ENCODE measurements around the gene VWA8. TPM values are rescaled to one million over a fixed set of nuclear protein-coding genes. Genes with fewer than 3 reads are reported as not detected.

VWA8 gene
- polyA plus RNA-seq, 1 of the 3 experiments (the other 2 are of a cell fraction) = 5.5 TPM

- ChIA-PET CTCF (no interaction called here), POLR2A (no interaction called here)
- Histone ChIP-seq H3K9me2 (no peaks in the 10 kb centered on the region), H3K36me3 (replicated peaks in 1 of 2; ENCODE audit: control insufficient read depth in 1 of 2, insufficient read depth in 2 of 2, low read length in 1 of 2) (peaks cover 3 to 11% of the 10 kb centered on the region in 2 experiments), H4K20me1 (ENCODE audit: insufficient read depth) (no peaks in the 10 kb centered on the region), H3K4me1 (ENCODE audit: control insufficient read depth in 1 of 2, insufficient read depth in 2 of 2, low read depth in 1 of 2, low read length in 1 of 2) (peaks cover 0 to 5% of the 10 kb centered on the region in 2 experiments; a peak in 2 of 4 replicates), H3K4me3 (ENCODE audit: low read depth in 2 of 2, low read length in 1 of 2) (no peak overlapping the region), H2AFZ (ENCODE audit: low read depth) (no peak overlapping the region), H3K79me2 (ENCODE audit: insufficient read depth) (peaks cover 3% of the 10 kb centered on the region; the same call in 1 of the 2 replicates), H3K27me3 (ENCODE audit: insufficient read depth) (no peaks in the 10 kb centered on the region), H3F3A (replicated peaks; ENCODE audit: insufficient read depth) (peaks cover 12% of the 10 kb centered on the region), H3K27ac (ENCODE audit: low read depth in 2 of 2, low read length in 1 of 2) (no peak overlapping the region), H3K9ac (no peak overlapping the region), H3K9me3 (0 out of 2 replicates have a peak, but pooled peaks cover 5% of the 10 kb centered on the region), H3K4me2 (no peak overlapping the region)
- WGBS (ENCODE audit: low lambda C conversion rate) = 78% methylated on average over 1 of the region's 1 CpG
- DNase-seq = no peak
- TF ChIP-seq JUND (IDR thresholded peaks at IDR 0.05) (no peak), GABPA (IDR thresholded peaks at IDR 0.05; ENCODE audit: low read depth) (no peak), FOXJ3 (CRISPR knock-in tag; IDR thresholded peaks at IDR 0.05) (no peak), MXI1 (IDR thresholded peaks at IDR 0.05; ENCODE audit: low read depth, low read length) (no peak), RAD21 (IDR thresholded peaks at IDR 0.05; ENCODE audit: low read length) (no peak), ZBTB33 (IDR thresholded peaks at IDR 0.05; ENCODE audit: borderline replicate concordance, low read depth) (no peak), EZH2phosphoT487 (IDR thresholded peaks at IDR 0.05; ENCODE audit: borderline replicate concordance, low read depth) (no peak), SMC3 (IDR thresholded peaks at IDR 0.05; ENCODE audit: low read depth, low read length) (no peak), SIN3A (IDR thresholded peaks at IDR 0.05; ENCODE audit: borderline replicate concordance, low read depth, low read length) (no peak), REST (IDR thresholded peaks at IDR 0.05; ENCODE audit: low read depth, low read length) (no peak), EP300 (IDR thresholded peaks at IDR 0.05; ENCODE audit: borderline replicate concordance in 1 of 2, low read depth in 1 of 2, low read length in 1 of 2) (no peak), FOSL2 (IDR thresholded peaks at IDR 0.05; ENCODE audit: borderline replicate concordance, low read depth) (no peak), TEAD4 (IDR thresholded peaks at IDR 0.05; ENCODE audit: borderline replicate concordance, insufficient read depth) (no peak), NRF1 (IDR thresholded peaks at IDR 0.05; ENCODE audit: low read depth, low read length) (no peak), RFX5 (IDR thresholded peaks at IDR 0.05; ENCODE audit: low read length) (no peak), CTCF (IDR thresholded peaks at IDR 0.05) (no peak), MEF2A (IDR thresholded peaks at IDR 0.05; ENCODE audit: borderline replicate concordance, low read depth) (no peak), YY1 (IDR thresholded peaks at IDR 0.05; ENCODE audit: low read depth) (no peak), USF1 (IDR thresholded peaks at IDR 0.05; ENCODE audit: borderline replicate concordance, low read depth) (no peak), GATA2 (CRISPR knock-in tag; IDR thresholded peaks at IDR 0.05) (no peak)
Measured at GRCh38 chr13:41935501-41935900, 25.4 kb downstream of the VWA8 start.
